Testis (tissue), 3 donors: Measurements from ENCODE around the gene TEDDM1. TPM values are rescaled to one million over a fixed set of nuclear protein-coding genes. Genes with fewer than 3 reads are reported as not detected.

Experiments used
- DNase-seq: peaks from one replicate; pipeline ENCODE4 v3.0.0-alpha.2; 2019
- H3K27ac ChIP-seq, 2 donors: fragments of 200-600 bp; sonication (generic); one replicate each; pipeline ENCODE4 v1.5.1; 2019
- H3K27me3 ChIP-seq: fragments of 200-600 bp; sonication (generic); one replicate; pipeline ENCODE4 v1.5.1; 2019
- H3K36me3 ChIP-seq: fragments of 200-600 bp; sonication (generic); one replicate; pipeline ENCODE4 v1.5.1; 2017; ENCODE audit warnings: low read depth; ENCODE audit errors: missing control alignments
- H3K4me1 ChIP-seq: fragments of 200-600 bp; sonication (generic); one replicate; pipeline ENCODE4 v1.5.1; 2019
- H3K4me3 ChIP-seq, 2 donors: fragments of 200-600 bp; sonication (generic); one replicate each; pipeline ENCODE4 v1.5.1; 2017 to 2019
- H3K9me3 ChIP-seq: fragments of 200-600 bp; sonication (generic); one replicate; pipeline ENCODE4 v1.5.1; 2017
- CTCF ChIP-seq, 3 experiments: fragments of 450-650 bp in 2 of 3; fragments of 200-600 bp in 1 of 3; sonication (generic) in 1 of 3; IDR thresholded peaks; one replicate each; pipeline ENCODE4 v1.5.1; 2016 to 2019; ENCODE audit warnings: antibody characterized with exemption in 3 of 3, mild to moderate bottlenecking in 2 of 3, moderate library complexity in 1 of 3
- POLR2A ChIP-seq: fragments of 450-650 bp; IDR thresholded peaks from one replicate; pipeline ENCODE4 v1.6.1; 2017; ENCODE audit warnings: antibody characterized with exemption, mild to moderate bottlenecking, moderate library complexity
- WGBS, 2 donors: methylation state at CpG; one replicate each; pipeline ENCODE4 v1.1.5; 2018; 5-methylcytosine and 5-hydroxymethylcytosine counted together
- intact Hi-C: fragments of 100-400 bp; cut with DNase I; formaldehyde crosslinking; loops from one replicate; pipeline ENCODE4 v1.15.1; 2023; ENCODE audit warnings: low total_unique reads
- polyA plus RNA-seq: library from polyadenylated mRNA; stranded (reverse); fragments of 350-450 nt; fragmentation: Illumina TruSeq; extraction: RNeasy Lipid Tissue Mini Kit (QIAGEN cat#74804); gene quantifications from one replicate; pipeline ENCODE4 v1.2.3, GENCODE V29; 2014; ENCODE audit warnings: low read depth, low replicate concordance; ENCODE audit not compliant: insufficient read depth
- total RNA-seq, 2 donors: library from RNA; depleted of rRNA; stranded (reverse); fragments of >200 nt; gene quantifications; one replicate each; pipeline ENCODE4 v1.2.3, GENCODE V29; 2016

Gene TEDDM1
- total and polyA plus RNA-seq, 3 donors from 2014 or later: not detected

- Histone ChIP-seq H3K27me3 (no peaks in the 10 kb centered on the region), H3K4me1 (peaks cover 12% of the 10 kb centered on the region), H3K27ac (no peak overlapping the region), H3K36me3 (no peaks in the 10 kb centered on the region), H3K4me3 (no peak overlapping the region), H3K9me3 (no peaks in the 10 kb centered on the region)
- TF ChIP-seq POLR2A: no peak
- no peak for TF ChIP-seq CTCF (IDR thresholded peaks at IDR 0.05)
- no peak for DNase-seq
- intact Hi-C loops: no loop called here
- WGBS, 2 donors: 61 to 71% methylated on average over 3 of the region's 3 CpGs
Measured at GRCh38 chr1:182370532-182370931, 29.9 kb downstream of the TEDDM1 start.

GRCh38 chr1:182368903-182369302 is 31.6 kb downstream of the TEDDM1 start:
- 52 to 56% methylated on average over 4 of the region's 4 CpGs for WGBS, 2 donors
- TF ChIP-seq POLR2A (no peak), CTCF (IDR thresholded peaks at IDR 0.05) (no peak)
- intact Hi-C loops: no loop called here

GRCh38 chr1:182368358-182368757 is 32.1 kb downstream of the TEDDM1 start:
- peaks cover 12% of the 10 kb centered on the region for H3K4me1 ChIP-seq
- 41 to 50% methylated on average over 4 of the region's 4 CpGs for WGBS, 2 donors
- no peak overlapping the region for H3K4me3 ChIP-seq
- H3K9me3 ChIP-seq: no peaks in the 10 kb centered on the region
- H3K27ac ChIP-seq: peak overlapping the region in 1 of 2 donors; percentile 45
- no peak for TF ChIP-seq POLR2A
- TF ChIP-seq CTCF (IDR thresholded peaks at IDR 0.05): no peak
- no peak for DNase-seq
- no peaks in the 10 kb centered on the region for H3K36me3 ChIP-seq
- H3K27me3 ChIP-seq: no peaks in the 10 kb centered on the region
- intact Hi-C loops: no loop called here

More at GRCh38 chr1:182368903-182369302, 31.6 kb downstream of the TEDDM1 start:
- no peak overlapping the region for H3K4me3 ChIP-seq
- H3K36me3 ChIP-seq: no peaks in the 10 kb centered on the region
- no peaks in the 10 kb centered on the region for H3K9me3 ChIP-seq
- H3K27me3 ChIP-seq: no peaks in the 10 kb centered on the region
- H3K4me1 ChIP-seq: peaks cover 12% of the 10 kb centered on the region
- no peak for DNase-seq
- peak overlapping the region in 1 of 2 donors; percentile 45 for H3K27ac ChIP-seq

GRCh38 chr1:182367926-182368325 is 32.5 kb downstream of the TEDDM1 start:
- Histone ChIP-seq H3K27me3 (no peaks in the 10 kb centered on the region), H3K4me1 (peaks cover 12% of the 10 kb centered on the region), H3K9me3 (no peaks in the 10 kb centered on the region), H3K36me3 (no peaks in the 10 kb centered on the region), H3K4me3 (no peak overlapping the region), H3K27ac (peak overlapping the region in 1 of 2 donors; percentile 45)
- no peak for DNase-seq
- intact Hi-C loops: no loop called here
- WGBS, 2 donors: 58 to 63% methylated on average over 2 of the region's 2 CpGs
- TF ChIP-seq POLR2A (no peak), CTCF (IDR thresholded peaks at IDR 0.05) (no peak)

- TF ChIP-seq POLR2A (no peak), CTCF (IDR thresholded peaks at IDR 0.05) (no peak)
- intact Hi-C loops: no loop called here
Measured at GRCh38 chr1:182366596-182366995, 33.9 kb downstream of the TEDDM1 start.

More at GRCh38 chr1:182366596-182366995, 33.9 kb downstream of the TEDDM1 start:
- DNase-seq: no peak
- Histone ChIP-seq H3K4me3 (no peak overlapping the region), H3K27ac (no peak overlapping the region), H3K9me3 (no peaks in the 10 kb centered on the region), H3K36me3 (no peaks in the 10 kb centered on the region), H3K27me3 (no peaks in the 10 kb centered on the region), H3K4me1 (peaks cover 12% of the 10 kb centered on the region)
- 88 to 98% methylated on average over 2 of the region's 2 CpGs for WGBS, 2 donors
